ENCODE results near the gene ZNF775. TPM values are rescaled to one million over a fixed set of nuclear protein-coding genes. Genes with fewer than 3 reads are reported as not detected.

ZNF775 gene
- total and polyA plus RNA-seq, 2 of the 13 experiments (the other 11 are each of a cell fraction or from before 2014, with no cell fraction given), result 3.1 to 3.2 TPM

GRCh38 chr7:150383710-150384397 is 4.7 kb downstream of the ZNF775 start (continued):
- TF ChIP-seq, protein P1, sequence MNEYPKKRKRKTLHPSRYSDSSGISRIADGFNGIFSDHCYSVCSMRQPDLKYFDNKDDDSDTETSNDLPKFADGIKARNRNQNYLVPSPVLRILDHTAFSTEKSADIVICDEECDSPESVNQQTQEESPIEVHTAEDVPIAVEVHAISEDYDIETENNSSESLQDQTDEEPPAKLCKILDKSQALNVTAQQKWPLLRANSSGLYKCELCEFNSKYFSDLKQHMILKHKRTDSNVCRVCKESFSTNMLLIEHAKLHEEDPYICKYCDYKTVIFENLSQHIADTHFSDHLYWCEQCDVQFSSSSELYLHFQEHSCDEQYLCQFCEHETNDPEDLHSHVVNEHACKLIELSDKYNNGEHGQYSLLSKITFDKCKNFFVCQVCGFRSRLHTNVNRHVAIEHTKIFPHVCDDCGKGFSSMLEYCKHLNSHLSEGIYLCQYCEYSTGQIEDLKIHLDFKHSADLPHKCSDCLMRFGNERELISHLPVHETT (CRISPR knock-in tag; conservative IDR thresholded peaks at IDR 0.05), result no peak
- no peak for TF ChIP-seq GABPA (IDR thresholded peaks at IDR 0.05; ENCODE audit: low read depth, low read length)
- no peak for TF ChIP-seq GABPA (CRISPR knock-in tag; IDR thresholded peaks at IDR 0.05; ENCODE audit: low read depth)
- no peak for TF ChIP-seq ZNF552 (CRISPR knock-in tag; IDR thresholded peaks at IDR 0.05; ENCODE audit: borderline replicate concordance)
- TF ChIP-seq NFKB2 (CRISPR knock-in tag; IDR thresholded peaks at IDR 0.05; ENCODE audit: borderline replicate concordance), result peak; percentile 92; the same call in 1 of the 2 replicates
- TF ChIP-seq ZNF75D (CRISPR knock-in tag; IDR thresholded peaks at IDR 0.05; ENCODE audit: borderline replicate concordance), result no peak
- TF ChIP-seq, protein P2, sequence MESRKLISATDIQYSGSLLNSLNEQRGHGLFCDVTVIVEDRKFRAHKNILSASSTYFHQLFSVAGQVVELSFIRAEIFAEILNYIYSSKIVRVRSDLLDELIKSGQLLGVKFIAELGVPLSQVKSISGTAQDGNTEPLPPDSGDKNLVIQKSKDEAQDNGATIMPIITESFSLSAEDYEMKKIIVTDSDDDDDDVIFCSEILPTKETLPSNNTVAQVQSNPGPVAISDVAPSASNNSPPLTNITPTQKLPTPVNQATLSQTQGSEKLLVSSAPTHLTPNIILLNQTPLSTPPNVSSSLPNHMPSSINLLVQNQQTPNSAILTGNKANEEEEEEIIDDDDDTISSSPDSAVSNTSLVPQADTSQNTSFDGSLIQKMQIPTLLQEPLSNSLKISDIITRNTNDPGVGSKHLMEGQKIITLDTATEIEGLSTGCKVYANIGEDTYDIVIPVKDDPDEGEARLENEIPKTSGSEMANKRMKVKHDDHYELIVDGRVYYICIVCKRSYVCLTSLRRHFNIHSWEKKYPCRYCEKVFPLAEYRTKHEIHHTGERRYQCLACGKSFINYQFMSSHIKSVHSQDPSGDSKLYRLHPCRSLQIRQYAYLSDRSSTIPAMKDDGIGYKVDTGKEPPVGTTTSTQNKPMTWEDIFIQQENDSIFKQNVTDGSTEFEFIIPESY (CRISPR knock-in tag; IDR thresholded peaks at IDR 0.05), result peak; percentile 13; the same call in 1 of the 2 replicates
- no peak for TF ChIP-seq SRSF4 (IDR thresholded peaks at IDR 0.05; ENCODE audit: low read depth, low read length, poor library complexity, severe bottlenecking)
- TF ChIP-seq, protein P3, sequence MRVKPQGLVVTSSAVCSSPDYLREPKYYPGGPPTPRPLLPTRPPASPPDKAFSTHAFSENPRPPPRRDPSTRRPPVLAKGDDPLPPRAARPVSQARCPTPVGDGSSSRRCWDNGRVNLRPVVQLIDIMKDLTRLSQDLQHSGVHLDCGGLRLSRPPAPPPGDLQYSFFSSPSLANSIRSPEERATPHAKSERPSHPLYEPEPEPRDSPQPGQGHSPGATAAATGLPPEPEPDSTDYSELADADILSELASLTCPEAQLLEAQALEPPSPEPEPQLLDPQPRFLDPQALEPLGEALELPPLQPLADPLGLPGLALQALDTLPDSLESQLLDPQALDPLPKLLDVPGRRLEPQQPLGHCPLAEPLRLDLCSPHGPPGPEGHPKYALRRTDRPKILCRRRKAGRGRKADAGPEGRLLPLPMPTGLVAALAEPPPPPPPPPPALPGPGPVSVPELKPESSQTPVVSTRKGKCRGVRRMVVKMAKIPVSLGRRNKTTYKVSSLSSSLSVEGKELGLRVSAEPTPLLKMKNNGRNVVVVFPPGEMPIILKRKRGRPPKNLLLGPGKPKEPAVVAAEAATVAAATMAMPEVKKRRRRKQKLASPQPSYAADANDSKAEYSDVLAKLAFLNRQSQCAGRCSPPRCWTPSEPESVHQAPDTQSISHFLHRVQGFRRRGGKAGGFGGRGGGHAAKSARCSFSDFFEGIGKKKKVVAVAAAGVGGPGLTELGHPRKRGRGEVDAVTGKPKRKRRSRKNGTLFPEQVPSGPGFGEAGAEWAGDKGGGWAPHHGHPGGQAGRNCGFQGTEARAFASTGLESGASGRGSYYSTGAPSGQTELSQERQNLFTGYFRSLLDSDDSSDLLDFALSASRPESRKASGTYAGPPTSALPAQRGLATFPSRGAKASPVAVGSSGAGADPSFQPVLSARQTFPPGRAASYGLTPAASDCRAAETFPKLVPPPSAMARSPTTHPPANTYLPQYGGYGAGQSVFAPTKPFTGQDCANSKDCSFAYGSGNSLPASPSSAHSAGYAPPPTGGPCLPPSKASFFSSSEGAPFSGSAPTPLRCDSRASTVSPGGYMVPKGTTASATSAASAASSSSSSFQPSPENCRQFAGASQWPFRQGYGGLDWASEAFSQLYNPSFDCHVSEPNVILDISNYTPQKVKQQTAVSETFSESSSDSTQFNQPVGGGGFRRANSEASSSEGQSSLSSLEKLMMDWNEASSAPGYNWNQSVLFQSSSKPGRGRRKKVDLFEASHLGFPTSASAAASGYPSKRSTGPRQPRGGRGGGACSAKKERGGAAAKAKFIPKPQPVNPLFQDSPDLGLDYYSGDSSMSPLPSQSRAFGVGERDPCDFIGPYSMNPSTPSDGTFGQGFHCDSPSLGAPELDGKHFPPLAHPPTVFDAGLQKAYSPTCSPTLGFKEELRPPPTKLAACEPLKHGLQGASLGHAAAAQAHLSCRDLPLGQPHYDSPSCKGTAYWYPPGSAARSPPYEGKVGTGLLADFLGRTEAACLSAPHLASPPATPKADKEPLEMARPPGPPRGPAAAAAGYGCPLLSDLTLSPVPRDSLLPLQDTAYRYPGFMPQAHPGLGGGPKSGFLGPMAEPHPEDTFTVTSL (CRISPR knock-in tag; IDR thresholded peaks at IDR 0.05; ENCODE audit: borderline replicate concordance), result peak; percentile 29; the same call in 1 of the 2 replicates
- TF ChIP-seq ZNF18 (CRISPR knock-in tag; IDR thresholded peaks at IDR 0.05; ENCODE audit: insufficient replicate concordance), result no peak
- peak; percentile 85 for TF ChIP-seq ZFP91 (CRISPR knock-in tag; IDR thresholded peaks at IDR 0.05; ENCODE audit: borderline replicate concordance)
- peak; percentile 47; the same call in 1 of the 2 replicates for TF ChIP-seq ZNF644 (CRISPR knock-in tag; IDR thresholded peaks at IDR 0.05; ENCODE audit: low read depth)
- TF ChIP-seq YEATS4 (CRISPR knock-in tag; IDR thresholded peaks at IDR 0.05; ENCODE audit: borderline replicate concordance), result no peak
